B cell (primary cell): ENCODE data around the gene PAIP2B. TPM values are rescaled to one million over a fixed set of nuclear protein-coding genes. Genes with fewer than 3 reads are reported as not detected.

Source experiments
- ATAC-seq: fragments of 200-7000 bp; cut with Tn5 transposase; one replicate; pipeline ENCODE4 v1.10.0; 2021; ENCODE audit warnings: low read depth, mild to moderate bottlenecking, moderate number of reproducible peaks, moderate library complexity
- CTCF ChIA-PET: fragments of 350-600 bp; sonication (Branson Sonifier 250); formaldehyde crosslinking; loops from one replicate; lab custom pipeline; 2021; ENCODE audit warnings: antibody characterized with exemption, inconsistent platforms; lab: Charles Lee
- POLR2A ChIA-PET: fragments of 350-600 bp; sonication (Branson Sonifier 250); formaldehyde crosslinking; loops from one replicate; lab custom pipeline; 2021; ENCODE audit warnings: antibody characterized with exemption; lab: Charles Lee
- DNase-seq: peaks from one replicate; pipeline ENCODE4 v3.0.0; 2013
- H2AFZ ChIP-seq: 2 replicates; pipeline ENCODE4 v1.6.1; 2012; ENCODE audit warnings: mild to moderate bottlenecking, low read depth, low read length; ENCODE audit not compliant: insufficient read depth, poor library complexity, severe bottlenecking
- H3K27ac ChIP-seq, 2 donors: 1 replicate in 1 of 2; 2 replicates in 1 of 2; pipeline ENCODE4 v1.5.1; 2012 to 2013; ENCODE audit warnings: low read length in 2 of 2, mild to moderate bottlenecking in 2 of 2, moderate library complexity in 1 of 2
- H3K27me3 ChIP-seq, 4 experiments: fragments of 200-600 bp in 1 of 4; sonication (generic) in 1 of 4; replicated peaks in 1 of 4; 1 replicate in 2 of 4; 2 replicates in 2 of 4; pipeline versions ENCODE4 v1.6.1 to v1.7.0; 2013 to 2016; ENCODE audit warnings: low read length in 3 of 4, mild to moderate bottlenecking in 2 of 4, mixed read lengths in 1 of 4, moderate library complexity in 1 of 4; ENCODE audit not compliant: insufficient read depth in 4 of 4, control insufficient read depth in 3 of 4; ENCODE audit errors: control extremely low read depth in 1 of 4
- H3K36me3 ChIP-seq, 2 experiments: replicated peaks in 1 of 2; 1 replicate in 1 of 2; 2 replicates in 1 of 2; pipeline versions ENCODE4 v1.6.1 to v1.7.1; 2013; ENCODE audit warnings: low read length in 1 of 2; ENCODE audit not compliant: insufficient read depth in 2 of 2, control insufficient read depth in 1 of 2; ENCODE audit errors: control extremely low read depth in 1 of 2, extremely low read depth in 1 of 2
- H3K4me1 ChIP-seq, 2 donors: fragments of 200-600 bp in 1 of 2; sonication (generic) in 1 of 2; 1 replicate in 1 of 2; 2 replicates in 1 of 2; pipeline versions ENCODE4 v1.5.1 to v1.6.1; 2013 to 2017; ENCODE audit warnings: low read length in 2 of 2; ENCODE audit not compliant: control insufficient read depth in 2 of 2, insufficient read depth in 2 of 2
- H3K4me2 ChIP-seq: replicated peaks from 2 replicates; pipeline ENCODE3; 2012; ENCODE audit warnings: mild to moderate bottlenecking, low read depth, low read length; ENCODE audit not compliant: poor library complexity, severe bottlenecking
- H3K4me3 ChIP-seq, 5 experiments: fragments of 200-600 bp in 1 of 5; sonication (generic) in 1 of 5; 1 replicate in 3 of 5; 2 replicates in 2 of 5; pipeline versions ENCODE4 v1.5.1 to v1.7.0; 2011 to 2016; ENCODE audit warnings: low read length in 4 of 5, mild to moderate bottlenecking in 4 of 5, low read depth in 2 of 5, control low read depth in 1 of 5, moderate library complexity in 1 of 5; ENCODE audit not compliant: insufficient read depth in 1 of 5; ENCODE audit errors: control extremely low read depth in 1 of 5, extremely low read depth in 1 of 5
- H3K79me2 ChIP-seq: fragments of 200-600 bp; sonication (generic); one replicate; pipeline ENCODE4 v1.6.0; 2016; ENCODE audit warnings: low read length; ENCODE audit not compliant: control insufficient read depth, insufficient read depth
- H3K9ac ChIP-seq: fragments of 200-600 bp; sonication (generic); 2 replicates; pipeline ENCODE4 v1.6.1; 2017; ENCODE audit warnings: mild to moderate bottlenecking, low read length, moderate library complexity
- H3K9me3 ChIP-seq, 3 donors: one replicate each; pipeline versions ENCODE4 v1.6.1 to v1.7.1; 2013; ENCODE audit warnings: low read length in 2 of 3; ENCODE audit not compliant: control insufficient read depth in 2 of 3, insufficient read depth in 1 of 3; ENCODE audit errors: control extremely low read depth in 1 of 3
- H4K20me1 ChIP-seq: 2 replicates; pipeline ENCODE4 v1.6.0; 2012; ENCODE audit warnings: mild to moderate bottlenecking, low read length; ENCODE audit not compliant: insufficient read depth, control insufficient read depth, poor library complexity, severe bottlenecking
- H3K27ac Mint-ChIP-seq: one replicate; pipeline ENCODE4 v1.8.0; 2021; ENCODE audit warnings: mixed read lengths
- H3K27me3 Mint-ChIP-seq: one replicate; pipeline ENCODE4 v1.8.0; 2021; ENCODE audit warnings: mixed read lengths
- H3K4me1 Mint-ChIP-seq: one replicate; pipeline ENCODE4 v1.8.0; 2021; ENCODE audit warnings: mixed read lengths
- H3K4me3 Mint-ChIP-seq: one replicate; pipeline ENCODE4 v1.8.0; 2021; ENCODE audit warnings: mixed read lengths
- H3K9me3 Mint-ChIP-seq: one replicate; pipeline ENCODE4 v1.8.0; 2022; ENCODE audit warnings: mixed read lengths; ENCODE audit not compliant: insufficient read depth
- EZH2 ChIP-seq: IDR thresholded peaks from 2 replicates; pipeline ENCODE4 v1.6.1; 2012; ENCODE audit warnings: borderline replicate concordance, low read depth, mild to moderate bottlenecking, moderate library complexity, low read length; ENCODE audit not compliant: insufficient read depth, poor library complexity, severe bottlenecking
- WGBS: methylation state at CpG from one replicate; pipeline ENCODE4 v1.1.5; 2013; ENCODE audit warnings: missing lambda C conversion rate; ENCODE audit not compliant: insufficient coverage; 5-methylcytosine and 5-hydroxymethylcytosine counted together
- intact Hi-C: fragments of 100-400 bp; cut with micrococcal nuclease; formaldehyde crosslinking; loops from one replicate; pipeline ENCODE4 v1.10.0; 2022
- polyA minus RNA-seq: library from RNA; depleted of rRNA, polyadenylated mRNA; stranded (reverse); fragments of >200 nt; gene quantifications from 2 replicates; pipeline ENCODE4 v1.2.3, GENCODE V29; 2012
- polyA plus RNA-seq: library from polyadenylated mRNA; depleted of rRNA; stranded (reverse); fragments of >200 nt; gene quantifications from 2 replicates; pipeline ENCODE4 v1.2.3, GENCODE V29; 2012
- total RNA-seq, 2 donors: library from RNA; stranded (reverse); fragments of 120-200 nt in 1 of 2; gene quantifications; 1 replicate in 1 of 2; 2 replicates in 1 of 2; pipeline versions ENCODE4 v1.2.3 to v1.2.4, GENCODE V29; 2013 to 2022
- TF ChIP-seq, protein P1 (sequence below): fragments of 200-600 bp; IDR thresholded peaks from one replicate; pipeline ENCODE4 v1.8.0; 2022; ENCODE audit warnings: antibody characterized with exemption, mild to moderate bottlenecking

PAIP2B gene, protein sequence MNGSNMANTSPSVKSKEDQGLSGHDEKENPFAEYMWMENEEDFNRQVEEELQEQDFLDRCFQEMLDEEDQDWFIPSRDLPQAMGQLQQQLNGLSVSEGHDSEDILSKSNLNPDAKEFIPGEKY
- 10.1 and 10.2 TPM in 2 replicates for total RNA-seq
- total RNA-seq (2013) = 13.9 TPM
- 4.7 and 4.8 TPM in 2 replicates for polyA plus RNA-seq
- 4.0 and 5.0 TPM in 2 replicates for polyA minus RNA-seq

DNA sequence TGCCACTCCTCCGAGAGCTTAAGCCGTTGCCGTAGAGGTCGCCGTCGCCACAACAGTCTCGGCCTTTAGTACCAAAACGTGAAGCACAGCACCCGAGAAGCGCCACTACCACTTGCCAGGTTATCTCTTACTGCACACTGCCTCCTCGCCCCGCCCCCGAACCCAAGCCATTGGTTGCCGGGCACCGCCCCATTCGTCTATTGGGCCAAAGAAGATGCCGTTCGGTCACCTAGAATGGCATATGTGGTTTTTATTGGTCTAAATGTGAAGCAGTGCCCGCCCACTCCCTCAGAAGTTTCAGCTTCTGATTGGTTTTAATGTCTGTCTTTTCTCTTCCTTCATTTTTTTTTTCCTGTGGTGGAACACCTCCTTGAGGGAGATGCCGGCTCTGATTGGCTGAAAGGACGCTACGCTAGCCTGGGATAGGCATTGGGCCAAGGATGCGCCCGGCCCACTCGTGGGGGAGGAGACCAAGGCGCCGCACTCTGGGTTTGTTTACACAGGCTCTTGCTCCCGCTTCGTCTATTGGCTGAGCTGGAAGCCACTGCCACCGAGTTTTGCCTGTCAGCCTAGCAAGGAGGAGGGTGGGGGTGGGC, at the start of gene PAIP2B:
PAIP2B (minus strand) TSS at position 139 of the 596 bp plus-strand sequence. CDS start 24,514 bp downstream, outside the sequence.
- Histone ChIP-seq H3K36me3 (no peaks in the 10 kb centered on the region), H3K4me3 (peak within 1 kb of the TSS; percentile 33 to 86 (median 79)), H3K9me3 (no peaks in the 10 kb centered on the region), H3K79me2 (peaks cover 29% of the 10 kb centered on the region), H4K20me1 (peaks cover 3% of the 10 kb centered on the region), H3K27me3 (no peaks in the 10 kb centered on the region), H3K27ac (peak within 1 kb of the TSS; percentile 63 to 82), H3K9ac (peak within 1 kb of the TSS; percentile 76), H2AFZ (peak within 1 kb of the TSS; percentile 90), H3K4me1 (peaks cover 15 to 21% of the 10 kb centered on the region in 2 donors), H3K4me2 (peak within 1 kb of the TSS; percentile 80)
- ATAC-seq (peak; percentile 91), DNase-seq (peak; percentile 98)
- ChIA-PET POLR2A (interaction anchor here (0.5 to 1.7 kb wide), 6 partner anchors 9 to 240 kb away, joined by 3 to 16 read pairs (median 10); partner anchors contain the start of gene NAGK), CTCF (interaction anchor here (0.8 to 3.7 kb wide), 7 partner anchors 9 to 284 kb away, joined by 3 to 17 read pairs (median 4); partner anchors contain the start of gene ZNF638)
- 0% methylated on average over 29 of the region's 30 CpGs for WGBS
- Mint-ChIP-seq H3K4me1 (peaks cover 28% of the 10 kb centered on the region), H3K27me3 (peaks cover 5% of the 10 kb centered on the region), H3K27ac (peak within 1 kb of the TSS; percentile 95), H3K4me3 (peak within 1 kb of the TSS; percentile 95), H3K9me3 (no peaks in the 10 kb centered on the region)
- no peak for TF ChIP-seq EZH2
- TF ChIP-seq, protein P1, sequence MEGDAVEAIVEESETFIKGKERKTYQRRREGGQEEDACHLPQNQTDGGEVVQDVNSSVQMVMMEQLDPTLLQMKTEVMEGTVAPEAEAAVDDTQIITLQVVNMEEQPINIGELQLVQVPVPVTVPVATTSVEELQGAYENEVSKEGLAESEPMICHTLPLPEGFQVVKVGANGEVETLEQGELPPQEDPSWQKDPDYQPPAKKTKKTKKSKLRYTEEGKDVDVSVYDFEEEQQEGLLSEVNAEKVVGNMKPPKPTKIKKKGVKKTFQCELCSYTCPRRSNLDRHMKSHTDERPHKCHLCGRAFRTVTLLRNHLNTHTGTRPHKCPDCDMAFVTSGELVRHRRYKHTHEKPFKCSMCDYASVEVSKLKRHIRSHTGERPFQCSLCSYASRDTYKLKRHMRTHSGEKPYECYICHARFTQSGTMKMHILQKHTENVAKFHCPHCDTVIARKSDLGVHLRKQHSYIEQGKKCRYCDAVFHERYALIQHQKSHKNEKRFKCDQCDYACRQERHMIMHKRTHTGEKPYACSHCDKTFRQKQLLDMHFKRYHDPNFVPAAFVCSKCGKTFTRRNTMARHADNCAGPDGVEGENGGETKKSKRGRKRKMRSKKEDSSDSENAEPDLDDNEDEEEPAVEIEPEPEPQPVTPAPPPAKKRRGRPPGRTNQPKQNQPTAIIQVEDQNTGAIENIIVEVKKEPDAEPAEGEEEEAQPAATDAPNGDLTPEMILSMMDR = no peak
- intact Hi-C loops = loop anchor here (1.0 to 5.0 kb wide), 7 partner anchors 49 to 250 kb away; partner anchors contain the start of genes ANKRD53, MCEE, MPHOSPH10 and NAGK
